SK-N-SH (cell line): ENCODE measurements around the gene CNTROB.

ENCODE experiments used
- GABPA ChIP-seq: IDR thresholded peaks from 2 replicates; pipeline ENCODE4 v1.4.0; 2012; ENCODE audit warnings: low read depth, mild to moderate bottlenecking
- GATA2 ChIP-seq: sonication (generic); formaldehyde crosslinking; IDR thresholded peaks from 2 replicates; pipeline ENCODE4 v1.5.0; 2020; ENCODE audit warnings: mild to moderate bottlenecking, missing genetic modification reagents
- RCOR1 ChIP-seq: fragments of 150-350 bp; IDR thresholded peaks from 2 replicates; pipeline ENCODE4 v1.6.1; 2017; ENCODE audit warnings: antibody characterized with exemption, low read length
- SMC3 ChIP-seq: IDR thresholded peaks from 2 replicates; pipeline ENCODE4 v1.6.1; 2012; ENCODE audit warnings: low read depth, low read length, improper control_type of control experiment
- TF ChIP-seq, protein P1 (sequence below): fragments of 200-600 bp; sonication (generic); IDR thresholded peaks from 2 replicates; pipeline ENCODE4 v1.6.1; 2017; ENCODE audit warnings: antibody characterized with exemption, mild to moderate bottlenecking, moderate library complexity
- TF ChIP-seq, protein P2 (sequence below): IDR thresholded peaks from 2 replicates; pipeline ENCODE4 v1.4.0; 2012; ENCODE audit warnings: low read depth, borderline replicate concordance

DNA sequence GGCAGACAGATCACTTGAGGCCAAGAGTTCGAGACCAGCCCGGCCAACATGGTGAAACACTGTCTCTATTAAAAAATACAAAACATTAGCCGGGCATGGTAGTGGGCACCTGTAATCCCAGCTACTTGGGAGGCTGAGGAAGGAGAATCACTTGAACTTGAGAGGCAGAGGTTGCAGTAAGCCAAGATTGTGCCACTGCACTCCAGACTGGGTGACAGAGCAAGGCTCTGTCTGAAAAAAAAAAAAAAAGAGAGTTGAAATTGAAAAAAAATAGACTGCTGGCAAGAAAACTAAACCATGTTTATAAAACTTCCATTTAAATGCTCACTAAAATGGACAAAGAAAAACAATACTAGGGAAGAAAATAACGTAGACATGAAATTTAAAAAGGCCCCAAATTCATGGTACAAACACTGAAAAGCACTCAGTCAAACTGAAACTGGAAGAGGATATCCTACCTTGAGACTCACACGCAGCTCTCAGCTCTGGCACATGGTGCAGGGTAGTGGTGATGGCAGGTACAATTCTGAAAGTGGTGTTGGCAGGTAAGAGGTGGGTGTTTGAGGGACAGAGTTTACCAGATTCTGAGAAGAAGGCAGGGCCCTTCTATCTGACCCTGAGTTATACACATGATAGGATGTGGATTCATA lies 19.3 kb downstream of the CNTROB start:
- TF ChIP-seq RCOR1 (no peak), SMC3 (no peak), GABPA (no peak), GATA2 (CRISPR knock-in tag) (no peak)
- TF ChIP-seq, protein P1, sequence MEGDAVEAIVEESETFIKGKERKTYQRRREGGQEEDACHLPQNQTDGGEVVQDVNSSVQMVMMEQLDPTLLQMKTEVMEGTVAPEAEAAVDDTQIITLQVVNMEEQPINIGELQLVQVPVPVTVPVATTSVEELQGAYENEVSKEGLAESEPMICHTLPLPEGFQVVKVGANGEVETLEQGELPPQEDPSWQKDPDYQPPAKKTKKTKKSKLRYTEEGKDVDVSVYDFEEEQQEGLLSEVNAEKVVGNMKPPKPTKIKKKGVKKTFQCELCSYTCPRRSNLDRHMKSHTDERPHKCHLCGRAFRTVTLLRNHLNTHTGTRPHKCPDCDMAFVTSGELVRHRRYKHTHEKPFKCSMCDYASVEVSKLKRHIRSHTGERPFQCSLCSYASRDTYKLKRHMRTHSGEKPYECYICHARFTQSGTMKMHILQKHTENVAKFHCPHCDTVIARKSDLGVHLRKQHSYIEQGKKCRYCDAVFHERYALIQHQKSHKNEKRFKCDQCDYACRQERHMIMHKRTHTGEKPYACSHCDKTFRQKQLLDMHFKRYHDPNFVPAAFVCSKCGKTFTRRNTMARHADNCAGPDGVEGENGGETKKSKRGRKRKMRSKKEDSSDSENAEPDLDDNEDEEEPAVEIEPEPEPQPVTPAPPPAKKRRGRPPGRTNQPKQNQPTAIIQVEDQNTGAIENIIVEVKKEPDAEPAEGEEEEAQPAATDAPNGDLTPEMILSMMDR = no peak
- TF ChIP-seq, protein P2, sequence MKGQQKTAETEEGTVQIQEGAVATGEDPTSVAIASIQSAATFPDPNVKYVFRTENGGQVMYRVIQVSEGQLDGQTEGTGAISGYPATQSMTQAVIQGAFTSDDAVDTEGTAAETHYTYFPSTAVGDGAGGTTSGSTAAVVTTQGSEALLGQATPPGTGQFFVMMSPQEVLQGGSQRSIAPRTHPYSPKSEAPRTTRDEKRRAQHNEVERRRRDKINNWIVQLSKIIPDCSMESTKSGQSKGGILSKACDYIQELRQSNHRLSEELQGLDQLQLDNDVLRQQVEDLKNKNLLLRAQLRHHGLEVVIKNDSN = no peak
